ENCODE data around the gene PRR12.

GRCh38 chr19:49616945-49617344 is 26.0 kb downstream of the PRR12 start:
- no peak for TF ChIP-seq CTCF (IDR thresholded peaks at IDR 0.05)
- TF ChIP-seq POLR2A (IDR thresholded peaks at IDR 0.05) = no peak
